Common myeloid progenitor, CD34-positive (primary cell): ENCODE results near the gene SLC24A3.
"Not testable (repeated sequence)": the region's sequence is repeated elsewhere in the genome, so short reads cannot be mapped to it uniquely, and the experiment has no call there.

Experiments
- CTCF ChIA-PET: fragments of 350-600 bp; sonication (Branson Sonifier 250); formaldehyde crosslinking; loops from one replicate; lab custom pipeline; 2021; ENCODE audit warnings: antibody characterized with exemption; lab: Charles Lee
- POLR2A ChIA-PET: fragments of 350-600 bp; sonication (Branson Sonifier 250); formaldehyde crosslinking; loops from one replicate; lab custom pipeline; 2021; ENCODE audit warnings: antibody characterized with exemption; lab: Charles Lee
- DNase-seq, 3 donors: peaks; one replicate each; pipeline versions ENCODE4 v3.0.0 to v3.0.0-alpha.2; 2013
- H3K27ac ChIP-seq, 2 experiments: 1 replicate in 1 of 2; 2 replicates in 1 of 2; pipeline ENCODE4 v1.7.0; 2013; ENCODE audit warnings: inconsistent platforms in 2 of 2, low read length in 2 of 2, mild to moderate bottlenecking in 2 of 2, low read depth in 1 of 2, moderate library complexity in 1 of 2; ENCODE audit not compliant: severe bottlenecking in 2 of 2, insufficient read depth in 1 of 2, poor library complexity in 1 of 2
- H3K27me3 ChIP-seq, 5 experiments: replicated peaks in 2 of 5; 1 replicate in 3 of 5; 2 replicates in 2 of 5; pipeline versions ENCODE4 v1.6.1 to v1.7.0; 2013; ENCODE audit warnings: low read length in 4 of 5, mild to moderate bottlenecking in 2 of 5, moderate library complexity in 2 of 5, inconsistent platforms in 1 of 5; ENCODE audit not compliant: insufficient read depth in 5 of 5, control insufficient read depth in 4 of 5
- H3K36me3 ChIP-seq, 4 experiments: 1 replicate in 2 of 4; 2 replicates in 2 of 4; pipeline versions ENCODE4 v1.6.1 to v1.7.0; 2013; ENCODE audit warnings: low read length in 3 of 4, control low read depth in 1 of 4, mild to moderate bottlenecking in 1 of 4; ENCODE audit not compliant: control insufficient read depth in 4 of 4, insufficient read depth in 4 of 4
- H3K4me1 ChIP-seq, 4 experiments: 1 replicate in 3 of 4; 2 replicates in 1 of 4; pipeline versions ENCODE4 v1.6.1 to v1.7.1; 2013; ENCODE audit warnings: low read length in 3 of 4, mild to moderate bottlenecking in 3 of 4, control low read depth in 1 of 4, inconsistent platforms in 1 of 4, moderate library complexity in 1 of 4; ENCODE audit not compliant: control insufficient read depth in 4 of 4, insufficient read depth in 4 of 4; ENCODE audit errors: control extremely low read depth in 1 of 4
- H3K4me3 ChIP-seq, 7 experiments: 1 replicate in 4 of 7; 2 replicates in 3 of 7; pipeline versions ENCODE4 v1.5.1 to v1.7.0; 2013; ENCODE audit warnings: mild to moderate bottlenecking in 7 of 7, low read length in 6 of 7, moderate library complexity in 6 of 7, inconsistent platforms in 2 of 7, low read depth in 2 of 7, control low read depth in 1 of 7; ENCODE audit not compliant: insufficient read depth in 4 of 7, control insufficient read depth in 1 of 7; ENCODE audit errors: extremely low read depth in 1 of 7
- H3K9me3 ChIP-seq, 5 experiments: 1 replicate in 4 of 5; 2 replicates in 1 of 5; pipeline versions ENCODE4 v1.6.1 to v1.7.1; 2013; ENCODE audit warnings: low read length in 4 of 5, mild to moderate bottlenecking in 2 of 5, inconsistent platforms in 1 of 5, low read depth in 1 of 5, moderate library complexity in 1 of 5; ENCODE audit not compliant: control insufficient read depth in 4 of 5, insufficient read depth in 2 of 5; ENCODE audit errors: control extremely low read depth in 1 of 5
- WGBS: methylation state at CpG from one replicate; pipeline ENCODE4 v1.1.5; 2013; ENCODE audit not compliant: insufficient coverage; 5-methylcytosine and 5-hydroxymethylcytosine counted together

The SLC24A3 gene

DNA sequence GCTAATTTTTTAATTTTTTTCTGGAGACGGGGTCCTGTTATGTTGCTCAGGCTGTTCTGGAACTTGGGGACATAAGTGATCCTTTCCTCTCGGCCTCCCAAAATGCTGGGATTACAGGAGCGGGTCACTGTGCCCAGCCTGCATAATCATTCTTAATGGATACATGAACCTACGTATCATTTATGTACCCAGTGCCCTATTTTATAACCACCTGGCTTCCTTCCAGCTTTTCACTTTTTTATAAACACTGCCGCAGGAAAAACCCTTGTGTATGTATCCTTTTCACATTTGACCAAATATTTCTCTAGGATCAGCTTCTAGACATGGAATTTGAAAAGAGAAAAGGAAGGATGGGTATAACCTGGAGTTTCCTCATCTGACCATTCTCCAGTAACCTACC, 460.1 kb downstream of the SLC24A3 start:
- H3K36me3 ChIP-seq = no peaks in the 10 kb centered on the region
- no peak overlapping the region for H3K27ac ChIP-seq
- no peak overlapping the region for H3K4me3 ChIP-seq
- POLR2A ChIA-PET = no interaction called here
- no peaks in the 10 kb centered on the region for H3K27me3 ChIP-seq
- CTCF ChIA-PET = interaction anchor here (2.6 kb wide), 1 partner anchor 10 kb away, joined by 11 read pairs; no protein-coding TSS in a partner anchor
- WGBS = 100% methylated on average over 4 of the region's 5 CpGs
- no peak for DNase-seq
- H3K9me3 ChIP-seq = no peaks in the 10 kb centered on the region
- H3K4me1 ChIP-seq = peaks cover 0 to 7% (median 5%) of the 10 kb centered on the region in 4 experiments

DNA sequence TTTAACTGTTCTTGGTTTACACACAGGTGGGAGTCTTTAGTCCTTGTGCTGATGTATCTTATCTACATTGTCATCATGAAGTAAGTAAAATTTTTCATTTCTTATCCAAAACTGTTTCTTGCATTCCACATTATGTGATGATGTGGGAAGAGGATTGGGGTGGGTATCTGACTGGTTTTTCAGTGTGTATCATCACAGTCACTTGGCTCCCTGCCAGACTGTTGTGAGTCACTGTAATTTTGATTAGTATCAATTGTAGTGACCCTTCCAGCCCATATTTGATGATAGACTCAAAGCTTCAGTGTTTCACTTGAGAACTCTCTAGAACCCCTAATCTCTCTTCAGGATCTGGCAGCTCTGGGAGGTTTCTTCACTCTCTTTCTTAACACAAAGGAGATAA, 461.1 kb downstream of the SLC24A3 start:
- H3K4me1 ChIP-seq = peaks cover 0 to 7% (median 5%) of the 10 kb centered on the region in 4 experiments
- H3K4me3 ChIP-seq = no peak overlapping the region
- ChIA-PET POLR2A (no interaction called here), CTCF (interaction anchor here (1.4 to 2.6 kb wide), 2 partner anchors 12 to 467 kb away, joined by 5 to 11 read pairs; no protein-coding TSS in a partner anchor)
- H3K27ac ChIP-seq = no peak overlapping the region
- H3K36me3 ChIP-seq = no peaks in the 10 kb centered on the region
- DNase-seq = no peak
- no peaks in the 10 kb centered on the region for H3K9me3 ChIP-seq
- no peaks in the 10 kb centered on the region for H3K27me3 ChIP-seq

DNA sequence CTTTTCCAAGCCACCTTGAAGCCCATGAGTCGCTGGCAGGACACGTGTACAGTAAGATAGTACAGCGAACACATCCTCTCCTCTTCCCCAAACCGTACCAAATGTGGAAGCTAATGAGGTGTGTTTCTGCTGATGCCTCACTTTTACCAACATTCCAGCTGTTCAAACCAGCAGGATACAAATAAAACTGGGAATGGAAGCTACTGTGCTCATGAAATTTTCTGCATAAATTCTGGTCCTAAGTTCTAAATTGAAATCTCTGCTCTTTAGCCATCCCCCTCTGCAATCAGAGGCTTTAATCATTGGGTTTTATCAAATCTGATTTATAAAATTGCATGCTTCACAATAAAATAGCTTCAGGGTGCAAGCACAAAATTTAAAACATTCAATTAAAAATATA, 463.8 kb downstream of the SLC24A3 start:
- Histone ChIP-seq H3K36me3 (no peaks in the 10 kb centered on the region), H3K4me1 (peaks cover 0 to 7% (median 5%) of the 10 kb centered on the region in 4 experiments), H3K27me3 (no peaks in the 10 kb centered on the region), H3K4me3 (no peak overlapping the region), H3K27ac (no peak overlapping the region), H3K9me3 (no peaks in the 10 kb centered on the region)
- 100% methylated on average over 1 of the region's 4 CpGs for WGBS
- POLR2A ChIA-PET = no interaction called here
- no peak for DNase-seq
- CTCF ChIA-PET = interaction anchor here (0.7 to 1.4 kb wide), 4 partner anchors 10 to 109 kb away, joined by 3 to 5 read pairs (median 4); no protein-coding TSS in a partner anchor

DNA sequence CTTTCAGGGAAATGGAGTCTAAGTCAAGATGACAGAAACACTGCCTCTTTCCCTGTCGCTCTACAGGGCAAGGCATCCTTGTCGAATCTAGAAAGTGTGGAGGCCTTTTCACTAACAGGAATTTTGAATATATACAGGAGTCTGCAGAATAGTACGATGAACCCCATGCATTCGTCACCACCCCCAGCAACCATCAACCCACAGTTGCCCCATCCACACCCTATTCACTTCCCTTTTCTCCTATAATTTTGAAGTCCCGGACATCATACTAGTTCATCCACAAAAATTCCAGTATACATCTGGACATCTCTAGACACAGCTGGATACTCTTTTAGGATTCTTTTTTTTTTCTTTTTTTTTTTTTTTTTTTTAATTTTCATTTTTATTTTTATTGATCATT, 464.9 kb downstream of the SLC24A3 start:
- Histone ChIP-seq H3K27ac (no peak overlapping the region), H3K36me3 (no peaks in the 10 kb centered on the region), H3K4me3 (no peak overlapping the region), H3K9me3 (no peaks in the 10 kb centered on the region), H3K27me3 (no peaks in the 10 kb centered on the region), H3K4me1 (no peaks in the 10 kb centered on the region)
- no peak for DNase-seq
- POLR2A ChIA-PET = no interaction called here
- WGBS = 87% methylated on average over 4 of the region's 5 CpGs
- CTCF ChIA-PET = interaction anchor here (1.2 to 1.4 kb wide), 2 partner anchors 9 to 15 kb away, joined by 3 to 5 read pairs; no protein-coding TSS in a partner anchor

DNA sequence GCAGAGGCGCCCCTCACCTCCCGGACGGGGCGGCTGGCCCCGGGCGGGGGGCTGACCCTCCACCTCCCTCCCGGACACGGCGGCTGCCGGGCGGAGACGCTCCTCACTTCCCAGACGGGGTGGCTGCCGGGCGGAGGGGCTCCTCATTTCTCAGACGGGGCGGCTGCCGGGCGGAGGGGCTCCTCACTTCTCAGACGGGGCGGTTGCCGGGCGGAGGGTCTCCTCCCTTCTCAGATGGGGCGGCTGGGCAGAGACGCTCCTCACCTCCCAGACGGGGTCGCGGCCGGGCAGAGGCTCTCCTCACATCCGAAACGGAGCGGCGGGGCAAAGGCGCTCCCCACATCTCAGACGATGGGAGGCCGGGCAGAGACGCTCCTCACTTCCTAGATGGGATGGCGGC, 466.1 kb downstream of the SLC24A3 start:
- 100% methylated on average over 9 of the region's 38 CpGs for WGBS
- H3K4me1 ChIP-seq, H3K4me3 ChIP-seq, CTCF ChIA-PET, H3K36me3 ChIP-seq, H3K27ac ChIP-seq, H3K9me3 ChIP-seq, H3K27me3 ChIP-seq, DNase-seq: not testable (repeated sequence)
- POLR2A ChIA-PET = interaction anchor here (0.6 kb wide), 1 partner anchor 1171 kb away, joined by 4 read pairs; no protein-coding TSS in a partner anchor

DNA sequence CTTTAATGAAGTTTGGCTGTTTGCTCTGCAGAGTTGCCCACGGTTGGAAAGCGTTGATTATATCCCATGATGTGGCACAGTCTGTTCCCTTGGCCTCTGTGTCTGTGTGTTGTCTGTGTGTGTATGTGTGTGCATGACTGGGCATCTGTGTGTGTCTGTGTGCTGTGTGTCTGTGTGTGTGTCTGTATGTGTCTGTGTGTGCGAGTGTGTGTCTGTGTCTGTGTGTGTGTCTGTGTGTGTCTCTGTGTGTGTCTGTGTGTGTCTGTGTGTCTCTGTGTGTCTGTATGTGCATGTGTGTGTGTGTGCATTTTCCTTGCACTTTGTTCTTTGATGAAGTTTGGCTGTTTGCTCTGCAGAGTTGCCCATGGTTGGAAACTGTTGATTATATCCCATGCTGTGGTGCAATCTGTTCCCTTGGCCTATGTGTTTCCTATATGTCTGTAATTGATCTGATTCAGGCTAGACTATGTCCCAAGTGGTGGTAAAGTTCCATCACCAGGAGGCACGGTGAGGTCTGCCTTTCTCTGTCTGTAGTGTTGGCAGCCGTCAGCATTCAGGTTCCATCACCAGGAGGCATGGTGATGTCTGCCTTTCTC, 467.6 kb downstream of the SLC24A3 start:
- no peak overlapping the region for H3K4me3 ChIP-seq
- POLR2A ChIA-PET = no interaction called here
- 100% methylated on average over 5 of the region's 5 CpGs for WGBS
- no peaks in the 10 kb centered on the region for H3K27me3 ChIP-seq
- H3K36me3 ChIP-seq = no peaks in the 10 kb centered on the region
- CTCF ChIA-PET = no interaction called here
- H3K27ac ChIP-seq = no peak overlapping the region
- H3K4me1 ChIP-seq = no peaks in the 10 kb centered on the region
- DNase-seq = no peak
- peaks cover 0 to 4% (median 0%) of the 10 kb centered on the region in 5 experiments for H3K9me3 ChIP-seq

DNA sequence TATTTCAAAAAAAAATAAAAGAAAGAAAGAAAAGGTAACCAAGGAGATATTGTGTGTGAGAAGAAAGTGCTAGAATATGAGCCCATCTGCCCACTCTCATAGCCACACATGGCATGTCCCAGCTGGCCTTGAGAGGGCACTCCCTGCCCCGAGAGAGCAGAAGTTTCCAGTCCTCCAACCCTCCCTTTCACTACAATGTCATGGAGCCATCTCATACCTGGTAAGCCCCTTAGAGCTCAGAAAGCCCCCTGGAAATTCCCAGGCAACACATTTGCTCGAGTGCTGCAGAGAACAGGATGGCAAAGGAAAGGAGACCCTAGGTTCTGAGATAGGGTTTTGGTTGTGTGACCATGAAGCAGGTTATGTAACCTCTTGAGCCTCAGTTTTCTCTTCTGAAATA, 469.8 kb downstream of the SLC24A3 start:
- WGBS = 91% methylated on average over 1 of the region's 2 CpGs
- H3K4me3 ChIP-seq = no peak overlapping the region
- DNase-seq = no peak
- no peak overlapping the region for H3K27ac ChIP-seq
- H3K9me3 ChIP-seq = peaks cover 0 to 11% (median 2%) of the 10 kb centered on the region in 5 experiments
- ChIA-PET POLR2A (no interaction called here), CTCF (interaction anchor here (1.8 kb wide), 1 partner anchor 20 kb away, joined by 8 read pairs; no protein-coding TSS in a partner anchor)
- no peaks in the 10 kb centered on the region for H3K27me3 ChIP-seq
- H3K4me1 ChIP-seq = no peaks in the 10 kb centered on the region
- H3K36me3 ChIP-seq = no peaks in the 10 kb centered on the region
